NCI-H1436 (cell line): Measurements from ENCODE around the gene GPBAR1.

Source experiments
- DNase-seq: peaks from one replicate; lab custom pipeline; 2025; lab: John Stamatoyannopoulos, UW

GPBAR1 gene

GRCh38 chr2:218260742-218261422, at the start of gene GPBAR1:
Gene GPBAR1 (plus strand): TSS chr2:218261015. CDS start chr2:218262725, 1,710 bp downstream.
- DNase-seq: no peak

DNA sequence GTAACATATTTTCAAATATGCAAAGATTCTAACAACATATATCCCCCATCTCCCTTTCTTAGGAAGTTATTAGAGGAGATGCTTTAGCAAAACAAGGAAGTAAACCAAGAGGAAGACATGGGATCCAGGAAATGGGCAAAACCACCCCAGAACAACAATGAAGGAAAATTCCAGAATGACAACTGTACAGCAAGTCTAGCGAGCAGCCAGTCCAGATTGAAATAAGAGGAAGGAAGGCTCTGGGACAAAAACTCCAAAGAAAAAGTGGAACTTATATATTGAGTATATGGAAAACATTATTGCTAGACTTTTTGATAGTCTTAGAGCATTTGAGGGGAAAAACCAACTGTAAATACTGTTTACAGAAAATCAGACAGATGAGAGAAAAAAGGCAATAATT, 46.7 kb upstream of the GPBAR1 start:
- DNase-seq: no peak

DNA sequence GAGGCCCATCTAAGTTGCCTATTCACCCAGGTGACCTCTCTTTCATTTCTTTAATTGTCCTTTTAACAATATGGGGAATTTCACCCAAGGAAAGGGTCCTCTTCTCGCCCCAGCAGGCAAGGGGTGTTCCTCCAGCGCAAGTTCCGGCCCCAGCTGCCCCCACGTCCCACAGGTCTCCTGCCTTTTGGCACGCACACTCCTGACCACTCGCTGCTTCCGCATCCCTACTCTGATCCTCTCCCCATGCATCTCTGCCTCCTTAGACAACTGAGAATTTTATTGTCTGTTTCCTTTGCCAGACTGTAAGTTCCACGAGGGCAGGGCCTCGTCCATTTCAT, 44.5 kb upstream of the GPBAR1 start:
- DNase-seq: no peak

DNA sequence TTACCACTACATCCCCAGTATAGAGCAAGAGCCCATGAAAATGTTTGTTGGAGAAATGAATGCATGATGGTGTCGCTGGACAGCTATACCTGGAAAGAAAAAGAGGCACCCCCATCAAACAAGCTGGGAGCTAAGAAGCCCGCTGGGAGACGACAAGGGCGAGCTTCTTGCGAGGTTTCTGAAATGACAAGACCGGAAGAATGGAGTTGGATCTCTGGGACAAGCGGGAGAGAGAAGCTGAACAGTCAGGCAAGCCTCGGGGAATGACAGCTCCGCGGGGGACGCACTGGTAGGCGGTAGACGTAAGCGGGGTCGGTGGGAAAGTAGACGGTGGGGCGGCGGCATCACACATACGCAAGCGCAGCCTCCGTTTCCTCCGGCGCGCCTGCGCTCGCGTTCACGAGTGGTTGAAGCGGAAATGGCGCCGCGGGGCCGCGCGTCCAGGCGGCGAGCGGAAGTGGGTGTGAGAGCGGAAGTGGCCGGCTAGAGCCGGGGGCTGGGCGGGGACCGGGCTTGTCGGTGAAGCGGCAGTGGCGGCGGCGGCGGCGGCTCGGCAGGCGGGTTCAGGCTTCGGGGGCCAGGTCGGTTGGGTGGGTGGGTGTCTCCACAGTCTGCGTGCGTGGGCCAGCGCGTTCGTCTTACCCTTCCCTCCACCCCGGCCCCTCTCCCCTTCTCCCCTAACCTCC, 44.0 kb upstream of the GPBAR1 start, which contains the start of gene ARPC2:
ARPC2 (plus strand) TSS at position 516 of the 686 bp plus-strand sequence. CDS start 282 bp downstream, outside the sequence.
- DNase-seq: peak; percentile 89

DNA sequence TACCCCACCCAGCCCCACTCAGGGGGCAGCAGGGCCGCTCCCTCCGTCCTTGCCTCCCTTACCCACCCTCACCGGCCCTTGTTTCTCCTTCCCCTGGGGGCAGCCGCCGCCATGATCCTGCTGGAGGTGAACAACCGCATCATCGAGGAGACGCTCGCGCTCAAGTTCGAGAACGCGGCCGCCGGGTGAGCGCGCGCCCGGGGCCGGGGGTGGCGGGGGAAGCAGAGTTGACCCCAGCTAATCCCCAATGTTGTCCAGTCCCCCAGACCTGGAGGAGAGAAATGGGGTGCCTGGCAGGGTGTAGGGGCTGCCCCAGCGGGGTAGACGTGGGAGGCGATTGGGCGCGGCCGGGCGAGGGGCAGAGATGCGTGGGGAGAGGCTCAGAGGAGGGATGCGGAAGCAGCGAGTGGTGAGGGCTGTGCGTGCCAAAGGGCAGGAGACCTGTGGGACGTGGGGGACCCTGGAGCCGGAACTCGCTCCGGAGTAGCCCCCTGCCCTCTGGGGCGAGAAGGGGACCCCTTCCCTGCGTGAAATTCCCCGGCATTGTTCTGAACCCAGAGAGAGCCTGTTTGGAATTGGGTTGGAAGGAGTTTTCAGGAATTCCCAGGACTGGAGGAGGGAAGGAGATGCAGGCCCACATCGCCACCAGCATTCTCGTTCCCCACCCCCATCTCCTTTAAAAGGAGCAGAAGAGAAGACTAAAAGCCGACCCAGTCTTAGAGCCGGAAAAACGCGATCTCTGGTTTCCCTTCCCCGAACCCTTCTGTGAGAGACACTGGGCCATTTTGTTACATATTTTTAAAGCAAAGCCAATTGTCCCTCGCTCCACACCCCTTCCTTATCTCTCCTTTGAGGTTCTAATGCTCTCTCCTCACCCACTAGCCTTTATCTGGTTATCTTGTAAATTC, 43.2 kb upstream of the GPBAR1 start:
- DNase-seq: no peak

- no peak for DNase-seq
These were observed 42.3 kb upstream of the GPBAR1 start for GRCh38 chr2:218218268-218219185.

DNA sequence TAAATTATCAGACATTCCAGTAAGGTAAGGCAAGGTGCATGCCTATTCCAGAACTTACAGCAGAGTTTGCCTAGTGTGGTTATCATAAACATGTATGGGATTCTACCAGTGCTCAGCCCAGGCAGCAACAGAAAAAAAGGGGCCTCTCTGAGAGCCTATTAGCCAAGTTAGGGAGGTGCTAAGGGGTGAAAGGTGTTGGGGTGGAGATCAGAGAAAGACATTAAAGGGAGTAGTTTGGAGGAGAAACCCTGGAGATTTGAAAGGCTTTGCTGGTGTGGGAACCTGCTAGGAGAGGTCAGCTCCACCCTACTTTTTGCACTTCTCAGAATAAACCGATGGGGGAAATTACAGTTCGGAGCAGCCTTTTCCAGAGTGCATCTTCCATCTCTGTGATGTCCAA, 40.9 kb upstream of the GPBAR1 start:
- DNase-seq: no peak

- DNase-seq: no peak
These were observed 39.8 kb upstream of the GPBAR1 start for GRCh38 chr2:218221000-218221399.

DNA sequence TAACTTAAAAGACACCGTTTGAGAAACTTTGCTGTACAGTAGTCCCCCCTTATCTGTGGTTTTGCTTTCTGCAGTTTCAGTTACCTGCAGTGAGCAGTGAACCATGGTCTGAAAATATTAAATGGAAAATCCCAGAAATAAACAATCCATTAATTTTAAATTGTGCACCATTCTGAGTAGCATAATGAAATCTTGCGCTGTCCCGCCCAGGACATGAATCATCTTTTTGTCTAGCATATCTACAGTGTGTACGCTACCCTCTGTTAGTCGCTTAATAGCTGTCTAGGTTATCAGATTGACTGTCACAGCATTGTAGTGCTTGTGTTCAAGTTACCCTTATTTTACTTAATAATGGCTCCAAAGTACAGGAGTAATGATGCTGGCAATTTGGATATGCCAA, 37.8 kb upstream of the GPBAR1 start:
- no peak for DNase-seq

DNA sequence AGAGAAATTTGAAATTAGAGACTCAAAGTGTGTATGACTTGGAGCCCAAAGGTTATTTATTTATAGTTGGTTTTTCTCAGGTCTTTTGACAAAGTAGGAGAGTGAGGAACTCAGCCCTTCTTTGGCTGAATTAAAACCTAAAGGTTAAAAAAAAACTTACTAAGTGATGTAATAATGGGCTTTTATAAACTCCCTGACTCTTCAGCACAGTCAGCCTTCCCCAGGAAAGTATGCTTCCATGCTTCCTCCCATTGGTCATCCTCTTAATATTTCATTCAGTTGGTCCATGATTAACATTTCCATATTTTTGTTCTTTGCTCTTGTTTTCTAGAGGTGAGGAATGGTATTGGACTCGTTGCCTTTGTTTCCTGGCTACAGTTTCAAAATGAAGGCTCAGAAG, 36.6 kb upstream of the GPBAR1 start:
- DNase-seq: no peak

- DNase-seq: no peak
These were observed 33.9 kb upstream of the GPBAR1 start for GRCh38 chr2:218226903-218227302.

DNA sequence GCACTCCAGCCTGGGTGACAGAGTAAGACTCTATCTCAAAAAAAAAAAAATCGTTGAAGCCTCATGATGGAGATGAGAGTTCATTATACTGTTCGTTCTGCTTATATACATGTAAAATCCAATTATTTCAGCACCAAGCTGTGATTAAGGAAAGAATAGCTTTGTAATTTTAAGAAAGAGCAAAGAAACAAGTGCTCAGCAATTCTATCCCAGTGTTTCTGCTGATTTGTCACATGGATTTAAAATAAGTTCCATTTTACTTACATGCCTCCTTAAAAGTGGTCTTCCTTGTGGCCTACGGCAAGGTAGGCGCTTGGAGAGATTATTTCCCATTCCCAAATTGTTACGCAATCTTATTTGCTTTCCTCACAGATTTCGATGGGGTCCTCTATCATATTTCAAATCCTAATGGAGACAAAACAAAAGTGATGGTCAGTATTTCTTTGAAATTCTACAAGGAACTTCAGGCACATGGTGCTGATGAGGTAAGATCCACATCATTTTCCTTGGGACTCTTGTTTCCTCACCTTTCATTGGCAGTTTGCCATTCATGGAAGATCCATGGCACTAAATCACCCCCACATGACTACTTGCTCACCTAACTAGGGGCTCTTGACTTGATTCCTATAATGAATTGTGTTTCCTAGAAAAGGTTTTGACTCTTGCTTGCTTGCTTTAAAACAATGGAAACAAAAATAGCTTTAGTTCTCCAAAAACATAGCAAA, 32.3 kb upstream of the GPBAR1 start:
- DNase-seq: no peak

GRCh38 chr2:218229239-218229638, 31.6 kb upstream of the GPBAR1 start:
- no peak for DNase-seq

DNA sequence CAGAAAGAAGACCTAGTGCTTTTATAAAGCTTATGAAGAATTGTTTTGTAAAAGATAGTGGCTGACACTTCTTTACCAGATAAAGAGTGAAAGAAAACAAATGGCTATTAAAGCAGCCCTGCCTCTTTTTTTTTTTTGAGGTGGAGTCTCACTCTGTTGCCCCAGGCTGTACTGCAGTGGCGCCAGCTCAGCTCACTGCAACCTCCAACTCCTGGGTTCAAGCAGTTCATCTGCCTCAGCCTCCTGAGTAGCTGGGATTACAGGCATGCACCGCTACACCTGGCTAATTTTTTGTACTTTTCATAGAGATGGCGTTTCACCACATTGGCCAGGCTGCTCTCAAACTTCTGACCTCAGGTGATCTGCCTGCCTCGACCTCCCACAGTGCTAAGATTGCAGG, 31.0 kb upstream of the GPBAR1 start:
- DNase-seq: no peak

DNA sequence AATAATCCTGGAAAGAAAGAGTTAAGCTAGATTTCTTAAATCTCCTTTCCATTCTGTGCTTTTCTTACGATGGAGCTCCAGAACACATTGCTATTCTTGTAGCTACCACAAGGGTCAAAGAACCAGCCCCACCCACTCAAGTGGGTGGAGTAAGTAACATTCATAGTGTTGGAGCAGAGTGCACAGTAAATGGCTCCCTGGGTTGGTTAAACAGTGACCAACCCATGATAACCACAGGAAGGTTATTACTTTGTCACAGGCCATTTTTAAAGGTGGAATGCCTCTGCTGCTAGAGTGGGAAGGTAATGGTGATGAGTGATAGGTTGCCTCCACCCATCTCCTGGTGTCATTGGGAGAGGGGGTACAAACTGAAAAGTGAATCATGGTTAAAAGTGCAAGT, 29.9 kb upstream of the GPBAR1 start:
- no peak for DNase-seq

GRCh38 chr2:218233543-218233942, 27.3 kb upstream of the GPBAR1 start:
- no peak for DNase-seq

GRCh38 chr2:218234521-218234920, 26.3 kb upstream of the GPBAR1 start:
- no peak for DNase-seq

- no peak for DNase-seq
These were observed 25.8 kb upstream of the GPBAR1 start for GRCh38 chr2:218235017-218235416.

GRCh38 chr2:218236829-218237228, 24.0 kb upstream of the GPBAR1 start:
- DNase-seq: no peak

GRCh38 chr2:218238887-218239286, 21.9 kb upstream of the GPBAR1 start:
- DNase-seq: no peak

- DNase-seq: no peak
These were observed 16.6 kb upstream of the GPBAR1 start for GRCh38 chr2:218244204-218244603.
